Right atrium auricular region (tissue), 2 donors: ENCODE data around the gene RAB14. TPM values are rescaled to one million over a fixed set of nuclear protein-coding genes. Genes with fewer than 3 reads are reported as not detected.

Source experiments
- DNase-seq: peaks from one replicate; pipeline ENCODE4 v3.0.0-alpha.2; 2019; ENCODE audit warnings: low spot score
- H3K27ac ChIP-seq, 2 donors: fragments of 200-600 bp; sonication (generic); 1 replicate in 1 of 2; 2 replicates in 1 of 2; pipeline ENCODE4 v1.5.1; 2016 to 2019
- H3K27me3 ChIP-seq, 2 donors: fragments of 200-600 bp; sonication (generic); one replicate each; pipeline versions ENCODE4 v1.5.1 to v1.6.0; 2017 to 2019
- H3K36me3 ChIP-seq: fragments of 200-600 bp; sonication (generic); one replicate; pipeline ENCODE4 v1.5.1; 2016
- H3K4me1 ChIP-seq, 2 donors: fragments of 200-600 bp; sonication (generic); one replicate each; pipeline versions ENCODE4 v1.5.1 to v1.6.0; 2017 to 2019
- H3K4me3 ChIP-seq, 2 donors: fragments of 200-600 bp; sonication (generic); 1 replicate in 1 of 2; 2 replicates in 1 of 2; pipeline ENCODE4 v1.5.1; 2017 to 2019; ENCODE audit warnings: mild to moderate bottlenecking in 1 of 2, moderate library complexity in 1 of 2
- H3K9me3 ChIP-seq, 2 donors: fragments of 200-600 bp; sonication (generic); one replicate each; pipeline ENCODE4 v1.5.1; 2019
- total RNA-seq, 2 donors: library from RNA; depleted of rRNA; stranded (reverse); fragments of >200 nt; gene quantifications; one replicate each; pipeline ENCODE4 v1.1.0, GENCODE V29; 2016
- TF ChIP-seq, protein P1 (sequence below), 2 donors: fragments of 200-600 bp; sonication (generic); IDR thresholded peaks; one replicate each; pipeline ENCODE4 v1.5.1; 2019; ENCODE audit warnings: antibody characterized with exemption in 2 of 2

The RAB14 gene
- 10 to 100 TPM; 26.8 to 27.8 TPM for total RNA-seq

DNA sequence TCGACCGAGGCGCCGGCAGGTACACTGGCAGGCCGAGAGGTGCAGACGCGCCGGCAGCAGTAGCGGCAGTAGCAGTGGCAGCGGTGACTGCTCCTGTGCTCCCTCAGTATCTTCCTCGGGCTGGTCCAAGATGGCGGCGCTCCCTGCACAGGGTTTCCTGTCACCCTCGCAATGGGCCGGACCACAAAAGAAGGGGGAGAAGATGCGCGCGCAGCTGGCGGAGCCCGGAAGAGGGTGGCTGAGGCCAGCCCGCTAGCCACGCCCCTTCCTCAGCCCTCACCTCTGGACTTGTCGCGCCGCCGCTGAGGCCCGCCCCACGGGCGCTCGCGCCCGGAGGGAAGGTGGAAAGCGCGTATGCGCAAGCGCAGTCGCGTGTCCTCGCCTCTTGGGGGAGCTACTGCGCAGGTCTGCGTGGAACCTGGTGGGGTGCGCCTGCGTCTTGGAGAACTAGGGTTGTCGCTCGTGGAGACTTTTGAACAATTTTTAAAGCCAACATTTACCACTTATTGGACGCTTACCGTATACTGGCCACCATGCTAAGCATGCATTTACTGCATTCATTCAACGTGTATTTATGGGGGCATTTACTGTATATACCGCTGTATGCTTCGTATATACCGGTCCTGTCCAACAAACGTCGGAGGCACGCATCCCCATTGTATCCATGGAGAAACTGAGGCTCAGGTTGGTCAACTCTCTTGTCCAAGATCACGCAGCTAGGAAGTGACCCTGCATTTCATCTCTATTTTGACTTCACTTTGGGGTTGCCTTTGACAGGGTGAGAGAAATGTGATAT lies at the start of gene RAB14:
TSS of gene RAB14 (minus strand) at position 132 of the 796 bp plus-strand sequence. CDS start 8,457 bp downstream, outside the sequence.
- H3K36me3 ChIP-seq: no peaks in the 10 kb centered on the region
- H3K27me3 ChIP-seq: no peaks in the 10 kb centered on the region
- peak within 1 kb of the TSS; percentile 97 for H3K27ac ChIP-seq
- TF ChIP-seq, protein P1, sequence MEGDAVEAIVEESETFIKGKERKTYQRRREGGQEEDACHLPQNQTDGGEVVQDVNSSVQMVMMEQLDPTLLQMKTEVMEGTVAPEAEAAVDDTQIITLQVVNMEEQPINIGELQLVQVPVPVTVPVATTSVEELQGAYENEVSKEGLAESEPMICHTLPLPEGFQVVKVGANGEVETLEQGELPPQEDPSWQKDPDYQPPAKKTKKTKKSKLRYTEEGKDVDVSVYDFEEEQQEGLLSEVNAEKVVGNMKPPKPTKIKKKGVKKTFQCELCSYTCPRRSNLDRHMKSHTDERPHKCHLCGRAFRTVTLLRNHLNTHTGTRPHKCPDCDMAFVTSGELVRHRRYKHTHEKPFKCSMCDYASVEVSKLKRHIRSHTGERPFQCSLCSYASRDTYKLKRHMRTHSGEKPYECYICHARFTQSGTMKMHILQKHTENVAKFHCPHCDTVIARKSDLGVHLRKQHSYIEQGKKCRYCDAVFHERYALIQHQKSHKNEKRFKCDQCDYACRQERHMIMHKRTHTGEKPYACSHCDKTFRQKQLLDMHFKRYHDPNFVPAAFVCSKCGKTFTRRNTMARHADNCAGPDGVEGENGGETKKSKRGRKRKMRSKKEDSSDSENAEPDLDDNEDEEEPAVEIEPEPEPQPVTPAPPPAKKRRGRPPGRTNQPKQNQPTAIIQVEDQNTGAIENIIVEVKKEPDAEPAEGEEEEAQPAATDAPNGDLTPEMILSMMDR (IDR thresholded peaks at IDR 0.05): peak; percentile 38 to 60
- peak; percentile 99 for DNase-seq
- H3K9me3 ChIP-seq: no peaks in the 10 kb centered on the region
- peaks cover 0 to 44% of the 10 kb centered on the region in 2 donors for H3K4me1 ChIP-seq
- peak within 1 kb of the TSS; percentile 82 to 95 for H3K4me3 ChIP-seq

DNA sequence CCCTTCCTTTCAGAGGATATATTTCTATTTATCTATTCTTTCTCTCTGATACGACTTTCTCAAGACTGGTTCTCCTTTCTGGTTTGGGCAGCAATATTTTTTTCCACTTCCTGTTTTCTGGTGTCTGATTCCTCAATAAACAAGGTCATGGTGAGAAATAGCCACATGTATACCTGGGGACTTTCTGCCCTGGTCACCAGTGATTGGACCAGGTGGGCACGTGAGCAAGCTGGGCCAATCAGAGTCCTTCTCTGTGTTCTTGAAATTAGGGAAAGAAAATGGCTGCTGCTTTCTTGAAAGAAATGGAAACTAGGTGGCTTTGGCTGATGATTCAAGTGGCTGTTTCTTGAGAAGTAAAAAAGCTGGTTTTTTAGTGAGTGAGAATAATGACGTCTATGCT lies 47.9 kb upstream of the RAB14 start:
- Histone ChIP-seq H3K27me3 (no peaks in the 10 kb centered on the region), H3K27ac (no peak overlapping the region), H3K36me3 (no peaks in the 10 kb centered on the region), H3K9me3 (peaks cover 0 to under 1% of the 10 kb centered on the region in 2 donors), H3K4me3 (no peak overlapping the region), H3K4me1 (peaks cover 0 to 6% of the 10 kb centered on the region in 2 donors)
- TF ChIP-seq, protein P1 (IDR thresholded peaks at IDR 0.05): no peak
- no peak for DNase-seq

DNA sequence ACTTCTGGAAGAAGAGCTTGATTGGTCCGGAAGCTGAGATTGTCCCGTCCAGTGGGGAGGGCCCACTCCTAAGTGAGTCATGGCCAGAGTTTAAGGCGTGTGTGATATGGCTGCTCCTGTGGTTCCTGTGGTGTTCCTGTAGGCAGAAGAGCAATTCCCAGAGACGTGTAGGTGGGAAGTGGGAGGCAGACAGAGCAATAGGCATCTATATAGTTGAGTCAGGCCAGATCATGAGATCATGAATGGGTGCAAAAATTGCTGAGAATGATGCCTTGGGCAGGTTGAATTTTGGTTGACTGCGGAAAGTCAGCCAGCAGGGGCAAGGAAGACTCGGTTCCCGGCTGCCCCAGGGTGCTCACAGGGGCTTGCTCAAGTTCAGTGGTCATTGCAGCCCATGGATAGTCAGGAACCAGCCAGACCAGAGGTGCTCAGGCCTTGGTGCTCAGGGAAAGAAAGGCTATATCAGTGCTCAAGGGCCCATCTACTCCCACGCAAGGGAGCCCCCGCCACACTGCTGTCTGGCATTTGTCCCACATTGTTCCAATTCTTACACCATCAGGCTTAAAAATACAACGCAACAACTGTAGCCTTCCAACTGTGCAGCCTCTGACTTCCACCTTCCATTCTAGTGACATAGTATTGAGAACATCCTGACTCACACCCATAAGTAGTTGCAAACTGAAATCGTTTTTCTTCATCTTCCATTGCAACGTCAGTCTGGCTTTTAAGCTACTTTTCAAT lies 45.3 kb upstream of the RAB14 start:
- TF ChIP-seq, protein P1 (IDR thresholded peaks at IDR 0.05): no peak
- peaks cover 0 to 6% of the 10 kb centered on the region in 2 donors for H3K4me1 ChIP-seq
- H3K27ac ChIP-seq: peak overlapping the region in 1 of 2 donors; percentile 25
- no peaks in the 10 kb centered on the region for H3K36me3 ChIP-seq
- H3K27me3 ChIP-seq: no peaks in the 10 kb centered on the region
- peak; percentile 70 for DNase-seq
- no peak overlapping the region for H3K4me3 ChIP-seq
- H3K9me3 ChIP-seq: peaks cover 0 to 5% of the 10 kb centered on the region in 2 donors

DNA sequence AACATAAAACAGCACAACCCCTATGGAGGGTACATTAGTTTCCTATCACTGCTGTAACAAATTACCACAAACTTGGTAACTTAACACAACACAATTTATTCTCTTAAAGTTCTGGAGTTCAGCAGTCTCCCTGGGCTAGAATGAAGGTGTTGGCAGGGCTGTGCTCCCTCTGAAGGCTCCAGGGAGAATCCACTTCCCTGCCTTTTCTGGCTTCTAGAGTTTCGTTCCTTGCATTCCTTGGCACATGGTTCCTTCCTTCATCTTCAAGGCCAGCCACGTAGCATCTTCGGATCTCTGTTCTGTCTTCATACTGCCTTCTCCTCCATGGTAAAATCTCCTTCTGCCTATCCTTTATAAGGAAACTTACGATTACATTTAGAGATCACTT lies 41.3 kb upstream of the RAB14 start:
- Histone ChIP-seq H3K4me3 (no peak overlapping the region), H3K36me3 (no peaks in the 10 kb centered on the region), H3K4me1 (peaks cover 0 to 6% of the 10 kb centered on the region in 2 donors), H3K27me3 (no peaks in the 10 kb centered on the region), H3K9me3 (peaks cover 0 to 5% of the 10 kb centered on the region in 2 donors), H3K27ac (peak overlapping the region; percentile 31 to 41)
- TF ChIP-seq, protein P1 (IDR thresholded peaks at IDR 0.05): no peak
- DNase-seq: no peak

DNA sequence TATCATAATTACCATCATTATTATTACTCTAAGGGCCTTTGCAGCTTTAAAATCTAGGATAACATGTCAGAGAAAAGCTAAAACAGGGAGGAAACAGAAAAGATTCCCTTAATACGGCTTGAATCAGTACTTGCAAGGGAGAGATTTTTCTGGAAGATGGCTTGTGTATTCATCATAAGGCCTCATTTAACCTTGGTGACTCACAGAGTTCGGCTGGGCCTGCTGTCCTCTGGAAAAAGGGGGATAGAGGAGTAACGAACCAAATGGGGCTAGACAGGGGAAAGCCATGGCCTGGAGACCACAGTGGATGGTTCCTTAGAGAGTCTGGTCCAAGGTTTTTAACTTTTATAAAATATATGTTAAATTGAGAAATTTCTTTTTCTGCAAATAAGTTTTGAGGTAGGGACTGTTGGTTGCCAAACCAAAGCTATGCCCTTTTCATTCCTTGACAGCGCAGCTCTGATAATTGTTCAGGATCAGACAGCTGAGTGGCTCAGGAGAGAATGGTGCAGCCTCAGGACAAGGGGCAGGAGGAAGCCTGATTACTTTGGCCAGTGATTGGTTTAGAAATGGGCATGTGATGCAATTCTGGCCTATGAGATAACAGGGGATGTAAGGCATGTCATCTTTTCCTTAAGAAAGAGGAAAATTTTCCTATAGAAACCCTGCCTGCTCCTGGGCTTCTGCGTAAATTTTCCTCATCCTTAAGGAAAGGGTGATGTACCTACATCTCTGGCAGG lies 40.7 kb upstream of the RAB14 start:
- TF ChIP-seq, protein P1 (IDR thresholded peaks at IDR 0.05): no peak
- peaks cover 0 to 5% of the 10 kb centered on the region in 2 donors for H3K9me3 ChIP-seq
- DNase-seq: no peak
- H3K27me3 ChIP-seq: no peaks in the 10 kb centered on the region
- peaks cover 0 to 5% of the 10 kb centered on the region in 2 donors for H3K4me1 ChIP-seq
- H3K4me3 ChIP-seq: no peak overlapping the region
- peak overlapping the region; percentile 31 to 41 for H3K27ac ChIP-seq
- no peaks in the 10 kb centered on the region for H3K36me3 ChIP-seq
